Lung (tissue), 12 donors: Measurements from ENCODE around the gene INKA2. TPM values are rescaled to one million over a fixed set of nuclear protein-coding genes. Genes with fewer than 3 reads are reported as not detected.

Experiments
- ATAC-seq: fragments of 200-7000 bp; cut with Tn5 transposase; one replicate; pipeline ENCODE4 v1.9.1; 2020; ENCODE audit warnings: moderate number of reproducible peaks; ENCODE audit not compliant: insufficient read depth, low FRiP score
- DNase-seq, 3 donors: peaks; one replicate each; pipeline ENCODE4 v3.0.0-alpha.2; 2013 to 2017
- H3K27ac ChIP-seq, 2 donors: one replicate each; pipeline ENCODE4 v1.5.1; 2013; ENCODE audit warnings: mild to moderate bottlenecking in 2 of 2, moderate library complexity in 2 of 2, control low read depth in 1 of 2, inconsistent platforms in 1 of 2, low read depth in 1 of 2, low read length in 1 of 2
- H3K27me3 ChIP-seq, 3 donors: one replicate each; pipeline ENCODE4 v1.5.1; 2013; ENCODE audit warnings: low read length in 2 of 3; ENCODE audit not compliant: control insufficient read depth in 3 of 3, insufficient read depth in 3 of 3
- H3K36me3 ChIP-seq, 4 donors: one replicate each; pipeline ENCODE4 v1.5.1; 2013; ENCODE audit warnings: low read length in 4 of 4, mild to moderate bottlenecking in 1 of 4, moderate library complexity in 1 of 4; ENCODE audit not compliant: control insufficient read depth in 4 of 4, insufficient read depth in 4 of 4
- H3K4me1 ChIP-seq, 5 donors: one replicate each; pipeline ENCODE4 v1.5.1; 2013; ENCODE audit warnings: low read length in 5 of 5, mild to moderate bottlenecking in 2 of 5, moderate library complexity in 1 of 5; ENCODE audit not compliant: control insufficient read depth in 5 of 5, insufficient read depth in 5 of 5
- H3K4me3 ChIP-seq: one replicate; pipeline ENCODE4 v1.5.1; 2013; ENCODE audit warnings: mild to moderate bottlenecking, control low read depth, moderate library complexity
- H3K9ac ChIP-seq, 2 donors: one replicate each; pipeline ENCODE4 v1.5.1; 2013; ENCODE audit warnings: low read length in 2 of 2, control low read depth in 1 of 2; ENCODE audit not compliant: insufficient read depth in 1 of 2
- H3K9me3 ChIP-seq, 4 donors: one replicate each; pipeline ENCODE4 v1.5.1; 2013; ENCODE audit warnings: low read length in 3 of 4, mild to moderate bottlenecking in 1 of 4, moderate library complexity in 1 of 4; ENCODE audit not compliant: control insufficient read depth in 4 of 4, insufficient read depth in 3 of 4
- WGBS, 2 donors: extraction: QIAGEN DNeasy Blood & Tissue Kit; methylation state at CpG; one replicate each; pipeline ENCODE4 v1.1.7; 2013; 5-methylcytosine and 5-hydroxymethylcytosine counted together
- polyA plus RNA-seq, 2 donors: library from polyadenylated mRNA; stranded (reverse); fragments of 200-250 nt; gene quantifications; one replicate each; pipeline ENCODE4 v1.2.1, GENCODE V29; 2013
- total RNA-seq, 2 donors: library from RNA; depleted of rRNA in 1 of 2; stranded (reverse); fragments of >200 nt in 1 of 2; gene quantifications; one replicate each; pipeline ENCODE4 v1.2.1, GENCODE V29; 2014 to 2021
- TF ChIP-seq, protein P1 (sequence below): IDR thresholded peaks from 2 replicates; pipeline ENCODE4 v1.5.1; 2012; ENCODE audit warnings: mild to moderate bottlenecking; ENCODE audit errors: control extremely low read depth, extremely low read depth
- donor health status: control.
- donor health status: control.
- donor health status: Bipolar disorder and iron deficiency.
- donor health status: healthy.
- donor health status: DM: yes; HTN: yes; CAD: no.

INKA2 gene
- total and polyA plus RNA-seq, 4 donors, result 2.3 to 12.5 (median 4.4) TPM

DNA sequence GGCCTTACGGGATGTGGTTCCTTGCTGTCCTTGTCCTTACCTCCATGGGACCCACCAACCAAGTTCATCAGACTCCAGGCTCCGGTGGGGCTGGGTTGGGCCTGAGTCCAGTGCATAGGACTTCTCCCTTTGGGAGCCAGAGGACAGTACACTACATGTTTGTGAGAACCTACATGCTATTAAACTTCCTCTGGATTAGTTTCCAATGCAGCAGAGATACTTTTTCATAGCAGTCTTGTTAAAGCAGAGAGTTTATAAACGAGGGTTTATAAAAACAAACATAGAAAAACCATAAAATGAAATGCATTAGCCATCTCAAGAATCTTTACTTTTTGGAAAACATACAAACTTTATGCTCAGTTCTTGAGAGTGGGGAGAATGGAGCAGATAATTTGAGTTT, 33.4 kb downstream of the INKA2 start:
- no peak for DNase-seq
- Histone ChIP-seq H3K4me1 (peaks cover 0 to 8% (median 0%) of the 10 kb centered on the region in 5 donors), H3K36me3 (peaks cover 0 to 39% (median 20%) of the 10 kb centered on the region in 4 donors), H3K9me3 (no peaks in the 10 kb centered on the region), H3K27me3 (no peaks in the 10 kb centered on the region), H3K4me3 (no peak overlapping the region), H3K27ac (no peak overlapping the region), H3K9ac (no peak overlapping the region)
- TF ChIP-seq, protein P1, sequence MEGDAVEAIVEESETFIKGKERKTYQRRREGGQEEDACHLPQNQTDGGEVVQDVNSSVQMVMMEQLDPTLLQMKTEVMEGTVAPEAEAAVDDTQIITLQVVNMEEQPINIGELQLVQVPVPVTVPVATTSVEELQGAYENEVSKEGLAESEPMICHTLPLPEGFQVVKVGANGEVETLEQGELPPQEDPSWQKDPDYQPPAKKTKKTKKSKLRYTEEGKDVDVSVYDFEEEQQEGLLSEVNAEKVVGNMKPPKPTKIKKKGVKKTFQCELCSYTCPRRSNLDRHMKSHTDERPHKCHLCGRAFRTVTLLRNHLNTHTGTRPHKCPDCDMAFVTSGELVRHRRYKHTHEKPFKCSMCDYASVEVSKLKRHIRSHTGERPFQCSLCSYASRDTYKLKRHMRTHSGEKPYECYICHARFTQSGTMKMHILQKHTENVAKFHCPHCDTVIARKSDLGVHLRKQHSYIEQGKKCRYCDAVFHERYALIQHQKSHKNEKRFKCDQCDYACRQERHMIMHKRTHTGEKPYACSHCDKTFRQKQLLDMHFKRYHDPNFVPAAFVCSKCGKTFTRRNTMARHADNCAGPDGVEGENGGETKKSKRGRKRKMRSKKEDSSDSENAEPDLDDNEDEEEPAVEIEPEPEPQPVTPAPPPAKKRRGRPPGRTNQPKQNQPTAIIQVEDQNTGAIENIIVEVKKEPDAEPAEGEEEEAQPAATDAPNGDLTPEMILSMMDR, result no peak
- WGBS, 2 donors, result 87 to 94% methylated on average over 3 of the region's 3 CpGs
- ATAC-seq, result no peak

DNA sequence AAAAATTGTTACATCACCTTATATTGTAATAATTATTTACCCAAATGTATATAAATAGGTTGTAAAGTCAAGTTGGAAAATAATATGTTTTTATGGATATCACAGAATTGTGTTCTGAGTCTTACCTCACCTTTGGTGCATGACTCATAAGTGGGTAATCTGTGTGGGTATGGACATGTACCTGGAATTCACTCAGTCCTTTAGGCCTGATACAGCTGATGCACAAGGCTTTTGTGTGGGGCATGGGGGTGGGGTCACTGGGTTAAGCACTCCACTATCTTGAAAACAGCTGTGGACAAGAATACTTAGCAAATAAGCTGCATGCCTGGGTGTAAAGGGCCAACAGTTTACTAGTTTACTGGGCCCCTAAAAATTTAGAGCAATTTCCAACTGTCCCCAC, 34.4 kb downstream of the INKA2 start:
- ATAC-seq (peak; percentile 46), DNase-seq (no peak)
- Histone ChIP-seq H3K4me3 (no peak overlapping the region), H3K27me3 (no peaks in the 10 kb centered on the region), H3K27ac (no peak overlapping the region), H3K9me3 (no peaks in the 10 kb centered on the region), H3K4me1 (peaks cover 0 to 5% (median 0%) of the 10 kb centered on the region in 5 donors), H3K36me3 (peaks cover 10 to 45% (median 24%) of the 10 kb centered on the region in 4 donors), H3K9ac (no peak overlapping the region)
- TF ChIP-seq, protein P1, result no peak

DNA sequence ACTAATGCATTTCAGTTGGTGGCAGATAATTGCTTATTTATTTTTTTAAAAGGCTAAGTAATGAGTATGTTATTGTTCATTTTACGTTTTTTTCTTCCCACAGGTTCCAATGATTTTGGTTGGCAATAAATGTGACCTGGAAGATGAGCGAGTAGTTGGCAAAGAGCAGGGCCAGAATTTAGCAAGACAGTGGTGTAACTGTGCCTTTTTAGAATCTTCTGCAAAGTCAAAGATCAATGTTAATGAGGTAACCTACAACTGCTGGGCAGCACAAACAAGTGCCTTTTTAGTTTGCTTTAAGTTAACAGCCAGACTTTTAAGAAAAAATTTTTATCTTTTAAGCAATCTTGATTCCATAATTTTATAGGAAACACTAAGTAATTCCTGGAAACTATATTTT, 35.0 kb downstream of the INKA2 start:
- H3K27ac ChIP-seq, result no peak overlapping the region
- TF ChIP-seq, protein P1, result no peak
- no peaks in the 10 kb centered on the region for H3K9me3 ChIP-seq
- no peaks in the 10 kb centered on the region for H3K27me3 ChIP-seq
- peaks cover 14 to 45% (median 26%) of the 10 kb centered on the region in 4 donors for H3K36me3 ChIP-seq
- no peak overlapping the region for H3K9ac ChIP-seq
- ATAC-seq, result no peak
- 65 to 85% methylated on average over 2 of the region's 2 CpGs for WGBS, 2 donors
- peaks cover 0 to 2% (median 0%) of the 10 kb centered on the region in 5 donors for H3K4me1 ChIP-seq
- no peak overlapping the region for H3K4me3 ChIP-seq
- DNase-seq, result no peak

DNA sequence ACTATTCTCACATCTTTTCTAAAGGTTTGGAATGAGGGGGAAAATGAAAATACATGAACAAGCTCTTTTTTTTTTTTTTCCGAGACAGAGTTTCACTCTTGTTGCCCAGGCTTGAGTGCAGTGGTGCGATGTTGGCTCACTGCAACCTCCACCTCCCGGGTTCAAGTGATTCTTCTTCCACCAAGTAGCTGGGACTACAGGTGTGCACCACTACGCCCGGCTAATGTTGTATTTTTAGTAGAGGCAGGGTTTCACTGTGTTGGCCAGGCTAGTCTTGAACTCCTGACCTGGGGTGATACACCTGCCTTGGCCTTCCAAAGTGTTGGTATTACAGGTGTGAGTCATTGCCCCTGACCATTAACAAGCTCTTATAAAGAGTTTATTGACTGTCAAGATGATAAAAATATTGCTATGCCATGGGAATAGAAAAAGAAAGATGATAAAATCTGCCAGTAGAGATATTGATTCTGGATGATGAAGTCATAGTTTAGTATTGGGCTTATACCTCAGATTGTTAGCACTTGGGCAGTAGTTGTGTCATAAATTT, 36.6 kb downstream of the INKA2 start:
- DNase-seq (no peak), ATAC-seq (no peak)
- no peak overlapping the region for H3K9ac ChIP-seq
- no peaks in the 10 kb centered on the region for H3K4me1 ChIP-seq
- H3K9me3 ChIP-seq, result no peaks in the 10 kb centered on the region
- no peak overlapping the region for H3K4me3 ChIP-seq
- TF ChIP-seq, protein P1, result no peak
- 95 to 98% methylated on average over 5 of the region's 5 CpGs for WGBS, 2 donors
- H3K27ac ChIP-seq, result no peak overlapping the region
- H3K27me3 ChIP-seq, result no peaks in the 10 kb centered on the region
- H3K36me3 ChIP-seq, result peaks cover 13 to 36% (median 25%) of the 10 kb centered on the region in 4 donors
